Measurements from ENCODE around the gene TMEM115.
"Not testable (repeated sequence)": the region's sequence is repeated elsewhere in the genome, so short reads cannot be mapped to it uniquely, and the experiment has no call there.

TMEM115 gene

GRCh38 chr3:50319181-50319893 is 40.0 kb downstream of the TMEM115 start:
- peaks cover 10% of the 10 kb centered on the region for H3K4me1 ChIP-seq
- H3K9me3 ChIP-seq = no peaks in the 10 kb centered on the region
- no peaks in the 10 kb centered on the region for H3K27me3 ChIP-seq (ENCODE audit: low read depth)
- H3K36me3 ChIP-seq (replicated peaks) = peaks cover 38% of the 10 kb centered on the region
- no peak for DNase-seq (ENCODE audit: low spot score in 2 of 2)
- no peak overlapping the region for H3K4me3 ChIP-seq
- in situ Hi-C loops (cut with MboI; ENCODE audit: low sequenced_read_pairs) = no loop called here

GRCh38 chr3:50318615-50319014 is 40.7 kb downstream of the TMEM115 start:
- Histone ChIP-seq H3K9me3 (no peaks in the 10 kb centered on the region), H3K4me1 (peaks cover 10% of the 10 kb centered on the region), H3K4me3 (no peak overlapping the region), H3K36me3 (replicated peaks) (peaks cover 33% of the 10 kb centered on the region), H3K27me3 (ENCODE audit: low read depth) (no peaks in the 10 kb centered on the region)
- in situ Hi-C loops (cut with MboI; ENCODE audit: low sequenced_read_pairs) = no loop called here
- no peak for DNase-seq (ENCODE audit: low spot score in 2 of 2)

GRCh38 chr3:50318163-50318562 is 41.2 kb downstream of the TMEM115 start:
- H3K4me3 ChIP-seq = no peak overlapping the region
- H3K27me3 ChIP-seq (ENCODE audit: low read depth) = no peaks in the 10 kb centered on the region
- H3K4me1 ChIP-seq = peaks cover 10% of the 10 kb centered on the region
- H3K36me3 ChIP-seq (replicated peaks) = peaks cover 33% of the 10 kb centered on the region
- in situ Hi-C loops (cut with MboI; ENCODE audit: low sequenced_read_pairs) = no loop called here
- no peaks in the 10 kb centered on the region for H3K9me3 ChIP-seq
- DNase-seq (ENCODE audit: low spot score in 2 of 2) = no peak

- no peaks in the 10 kb centered on the region for H3K9me3 ChIP-seq
- DNase-seq (ENCODE audit: low spot score in 2 of 2) = no peak
- peaks cover 10% of the 10 kb centered on the region for H3K4me1 ChIP-seq
- no peak overlapping the region for H3K4me3 ChIP-seq
- peaks cover 33% of the 10 kb centered on the region for H3K36me3 ChIP-seq (replicated peaks)
- no peaks in the 10 kb centered on the region for H3K27me3 ChIP-seq (ENCODE audit: low read depth)
- in situ Hi-C loops (cut with MboI; ENCODE audit: low sequenced_read_pairs) = no loop called here
Measured at GRCh38 chr3:50317300-50317699, 42.0 kb downstream of the TMEM115 start.

GRCh38 chr3:50316657-50317242 is 42.6 kb downstream of the TMEM115 start:
- H3K4me1 ChIP-seq = peaks cover 7% of the 10 kb centered on the region
- no peak overlapping the region for H3K4me3 ChIP-seq
- in situ Hi-C loops (cut with MboI; ENCODE audit: low sequenced_read_pairs) = no loop called here
- no peaks in the 10 kb centered on the region for H3K27me3 ChIP-seq (ENCODE audit: low read depth)
- no peak for DNase-seq (ENCODE audit: low spot score in 2 of 2)
- H3K9me3 ChIP-seq = no peaks in the 10 kb centered on the region
- H3K36me3 ChIP-seq (replicated peaks) = peaks cover 33% of the 10 kb centered on the region

GRCh38 chr3:50314816-50315215 is 44.5 kb downstream of the TMEM115 start:
- H3K36me3 ChIP-seq (replicated peaks) = peaks cover 27% of the 10 kb centered on the region
- no peak for DNase-seq (ENCODE audit: low spot score in 2 of 2)
- no peak overlapping the region for H3K4me3 ChIP-seq
- in situ Hi-C loops (cut with MboI; ENCODE audit: low sequenced_read_pairs) = no loop called here
- no peaks in the 10 kb centered on the region for H3K9me3 ChIP-seq
- H3K27me3 ChIP-seq (ENCODE audit: low read depth) = no peaks in the 10 kb centered on the region
- no peaks in the 10 kb centered on the region for H3K4me1 ChIP-seq

- no peak for DNase-seq (ENCODE audit: low spot score in 2 of 2)
- Histone ChIP-seq H3K36me3 (replicated peaks) (peaks cover 22% of the 10 kb centered on the region), H3K9me3 (no peaks in the 10 kb centered on the region), H3K27me3 (ENCODE audit: low read depth) (no peaks in the 10 kb centered on the region), H3K4me1 (no peaks in the 10 kb centered on the region), H3K4me3 (no peak overlapping the region)
- in situ Hi-C loops (cut with MboI; ENCODE audit: low sequenced_read_pairs) = no loop called here
Measured at GRCh38 chr3:50314342-50314741, 45.0 kb downstream of the TMEM115 start.

GRCh38 chr3:50312041-50312440 is 47.3 kb downstream of the TMEM115 start:
- in situ Hi-C loops (cut with MboI; ENCODE audit: low sequenced_read_pairs); H3K4me1 ChIP-seq; H3K4me3 ChIP-seq; H3K27me3 ChIP-seq (ENCODE audit: low read depth); H3K36me3 ChIP-seq (replicated peaks); DNase-seq (ENCODE audit: low spot score in 2 of 2): not testable (repeated sequence)
- peaks cover 12% of the 10 kb centered on the region for H3K9me3 ChIP-seq
